22Rv1 (cell line): ENCODE measurements around the gene DTWD1.
"Not testable (repeated sequence)": the region's sequence is repeated elsewhere in the genome, so short reads cannot be mapped to it uniquely, and the experiment has no call there.

ENCODE experiments used
- CTCF ChIP-seq: fragments of 450-650 bp; IDR thresholded peaks from 2 replicates; pipeline ENCODE4 v1.5.1; 2017; ENCODE audit warnings: mild to moderate bottlenecking
- ZFX ChIP-seq: fragments of 450-650 bp; IDR thresholded peaks from 2 replicates; pipeline ENCODE4 v1.6.1; 2017; ENCODE audit warnings: antibody characterized with exemption, borderline replicate concordance

- not testable (repeated sequence) for TF ChIP-seq CTCF, ZFX
Measured at GRCh38 chr15:49592829-49593316, 28.0 kb upstream of the DTWD1 start.
